Omental fat pad (tissue), 4 donors: ENCODE data around the gene SLC25A47. TPM values are rescaled to one million over a fixed set of nuclear protein-coding genes. Genes with fewer than 3 reads are reported as not detected.
A peak's percentile ranks its signal among the peaks of the same experiment; 100 is the strongest.
"Not testable (repeated sequence)": the region's sequence is repeated elsewhere in the genome, so short reads cannot be mapped to it uniquely, and the experiment has no call there.

Experiments
- ATAC-seq: fragments of 150-250 bp; one replicate; pipeline ENCODE4 v1.9.1; 2016; ENCODE audit warnings: mild to moderate bottlenecking, moderate library complexity; ENCODE audit not compliant: low FRiP score
- DNase-seq: peaks from one replicate; pipeline ENCODE4 v3.0.0-alpha.2; 2019; ENCODE audit warnings: low spot score
- total RNA-seq, 4 donors: library from RNA; depleted of rRNA; stranded (reverse); fragments of >200 nt; gene quantifications; one replicate each; pipeline ENCODE4 v1.1.0, GENCODE V29; 2016
- TF ChIP-seq, protein P1 (sequence below), 3 donors: fragments of 450-650 bp; IDR thresholded peaks; one replicate each; pipeline ENCODE4 v1.5.1; 2016 to 2017; ENCODE audit warnings: antibody characterized with exemption in 3 of 3, mild to moderate bottlenecking in 3 of 3, moderate library complexity in 2 of 3

SLC25A47 gene
- total RNA-seq, 4 donors from 2014 or later = 0.37 TPM; not detected in 3

DNA sequence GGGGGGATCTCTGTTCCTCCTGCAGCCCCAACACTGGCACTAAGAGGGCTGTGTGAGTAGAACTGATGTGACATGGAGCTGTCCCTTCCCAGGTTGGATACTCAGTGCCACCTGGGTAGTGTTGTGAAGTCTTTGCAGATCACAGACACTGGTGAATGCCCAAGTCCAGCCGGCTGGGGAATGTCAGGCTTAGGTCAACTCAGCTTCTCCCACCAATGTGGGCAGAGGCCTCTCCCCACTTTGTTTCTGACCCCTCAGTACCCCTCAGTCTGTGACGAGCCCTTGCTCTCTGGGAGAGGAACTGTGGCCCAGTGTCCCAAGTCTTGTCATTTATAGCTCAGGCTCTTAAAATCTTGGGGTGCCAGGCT lies 28.2 kb upstream of the SLC25A47 start:
- no peak for ATAC-seq
- TF ChIP-seq, protein P1, sequence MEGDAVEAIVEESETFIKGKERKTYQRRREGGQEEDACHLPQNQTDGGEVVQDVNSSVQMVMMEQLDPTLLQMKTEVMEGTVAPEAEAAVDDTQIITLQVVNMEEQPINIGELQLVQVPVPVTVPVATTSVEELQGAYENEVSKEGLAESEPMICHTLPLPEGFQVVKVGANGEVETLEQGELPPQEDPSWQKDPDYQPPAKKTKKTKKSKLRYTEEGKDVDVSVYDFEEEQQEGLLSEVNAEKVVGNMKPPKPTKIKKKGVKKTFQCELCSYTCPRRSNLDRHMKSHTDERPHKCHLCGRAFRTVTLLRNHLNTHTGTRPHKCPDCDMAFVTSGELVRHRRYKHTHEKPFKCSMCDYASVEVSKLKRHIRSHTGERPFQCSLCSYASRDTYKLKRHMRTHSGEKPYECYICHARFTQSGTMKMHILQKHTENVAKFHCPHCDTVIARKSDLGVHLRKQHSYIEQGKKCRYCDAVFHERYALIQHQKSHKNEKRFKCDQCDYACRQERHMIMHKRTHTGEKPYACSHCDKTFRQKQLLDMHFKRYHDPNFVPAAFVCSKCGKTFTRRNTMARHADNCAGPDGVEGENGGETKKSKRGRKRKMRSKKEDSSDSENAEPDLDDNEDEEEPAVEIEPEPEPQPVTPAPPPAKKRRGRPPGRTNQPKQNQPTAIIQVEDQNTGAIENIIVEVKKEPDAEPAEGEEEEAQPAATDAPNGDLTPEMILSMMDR (IDR thresholded peaks at IDR 0.05) = no peak
- no peak for DNase-seq

DNA sequence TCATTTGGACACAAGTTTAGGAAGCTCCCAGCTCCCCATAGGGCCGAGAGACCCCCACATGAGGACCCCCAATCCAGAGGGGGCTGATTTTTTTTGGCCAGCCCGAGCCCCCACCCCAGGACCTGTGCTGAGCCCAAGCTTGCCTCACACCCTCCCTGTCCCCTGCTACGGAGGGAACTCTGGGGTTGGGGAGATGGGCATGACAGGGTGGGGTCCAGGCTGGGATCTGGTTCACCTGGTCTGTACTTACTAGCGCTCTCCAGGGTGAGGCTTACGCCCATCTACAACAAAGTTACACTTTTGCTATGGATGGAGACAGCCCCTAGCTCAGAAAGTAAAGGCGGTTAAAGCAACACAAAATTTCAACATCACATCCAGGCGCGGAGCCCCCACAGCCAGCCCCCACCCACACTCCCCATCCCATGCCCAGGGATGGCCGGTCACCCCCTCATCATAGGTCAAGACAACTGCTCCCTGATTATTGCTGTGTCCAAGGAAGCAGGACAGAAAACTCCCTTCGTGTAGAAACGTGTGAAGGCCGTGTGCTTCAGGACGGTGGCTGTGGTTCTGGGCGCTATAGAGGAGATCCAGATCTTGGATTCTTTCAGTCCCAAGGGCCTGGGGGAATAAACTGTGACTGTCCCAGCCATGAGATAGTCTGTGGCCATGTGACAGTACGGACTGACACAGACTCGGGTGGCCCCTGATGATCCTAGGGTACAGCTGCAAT lies 27.6 kb upstream of the SLC25A47 start:
- TF ChIP-seq, protein P1 (IDR thresholded peaks at IDR 0.05) = no peak
- ATAC-seq = no peak
- DNase-seq = no peak

DNA sequence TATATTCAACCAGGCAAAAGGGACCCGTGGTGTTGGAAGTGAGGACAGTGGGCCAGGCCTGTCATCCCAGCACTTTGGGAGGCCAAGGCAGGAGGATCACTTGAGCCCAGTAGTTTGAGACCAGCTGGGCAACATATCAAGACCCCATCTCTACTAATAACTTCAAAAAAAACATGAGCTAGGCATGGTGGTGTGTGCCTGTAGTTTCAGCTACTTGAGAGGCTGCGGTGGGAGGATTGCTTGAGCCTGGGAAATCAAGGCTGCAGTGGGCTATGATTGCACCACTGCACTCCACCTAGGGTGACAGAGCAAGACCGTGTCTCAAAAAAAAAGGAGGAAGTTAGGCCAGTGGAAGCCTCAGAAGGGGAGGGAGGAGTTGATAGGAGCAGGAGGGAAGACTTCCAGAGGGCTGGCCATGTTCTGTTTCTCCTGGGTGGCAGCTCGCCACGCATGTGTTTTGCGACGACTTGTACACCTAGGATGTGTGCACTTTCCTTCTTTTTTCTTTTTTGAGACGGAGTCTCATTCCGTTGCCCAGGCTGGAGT lies 27.0 kb upstream of the SLC25A47 start:
- TF ChIP-seq, protein P1 (IDR thresholded peaks at IDR 0.05) = no peak
- ATAC-seq (no peak), DNase-seq (no peak)

DNA sequence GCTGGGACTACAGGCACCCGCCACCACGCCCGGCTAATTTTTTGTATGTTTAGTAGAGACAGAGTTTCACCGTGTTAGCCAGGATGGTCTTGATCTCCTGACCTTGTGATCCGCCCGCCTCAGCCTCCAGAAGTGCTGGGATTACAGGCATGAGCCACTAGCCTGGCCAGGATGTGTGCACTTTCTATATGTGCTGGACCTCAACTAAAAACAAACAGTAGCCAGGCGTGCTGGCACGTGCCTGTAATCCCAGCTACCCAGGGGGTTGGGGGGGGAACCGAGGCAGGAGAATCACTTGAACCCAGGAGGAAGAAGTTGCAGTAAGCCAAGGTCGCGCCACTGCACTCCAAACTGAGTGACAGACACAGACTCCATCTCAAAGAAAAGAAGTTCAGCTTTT lies 26.4 kb upstream of the SLC25A47 start:
- DNase-seq, ATAC-seq: not testable (repeated sequence)

DNA sequence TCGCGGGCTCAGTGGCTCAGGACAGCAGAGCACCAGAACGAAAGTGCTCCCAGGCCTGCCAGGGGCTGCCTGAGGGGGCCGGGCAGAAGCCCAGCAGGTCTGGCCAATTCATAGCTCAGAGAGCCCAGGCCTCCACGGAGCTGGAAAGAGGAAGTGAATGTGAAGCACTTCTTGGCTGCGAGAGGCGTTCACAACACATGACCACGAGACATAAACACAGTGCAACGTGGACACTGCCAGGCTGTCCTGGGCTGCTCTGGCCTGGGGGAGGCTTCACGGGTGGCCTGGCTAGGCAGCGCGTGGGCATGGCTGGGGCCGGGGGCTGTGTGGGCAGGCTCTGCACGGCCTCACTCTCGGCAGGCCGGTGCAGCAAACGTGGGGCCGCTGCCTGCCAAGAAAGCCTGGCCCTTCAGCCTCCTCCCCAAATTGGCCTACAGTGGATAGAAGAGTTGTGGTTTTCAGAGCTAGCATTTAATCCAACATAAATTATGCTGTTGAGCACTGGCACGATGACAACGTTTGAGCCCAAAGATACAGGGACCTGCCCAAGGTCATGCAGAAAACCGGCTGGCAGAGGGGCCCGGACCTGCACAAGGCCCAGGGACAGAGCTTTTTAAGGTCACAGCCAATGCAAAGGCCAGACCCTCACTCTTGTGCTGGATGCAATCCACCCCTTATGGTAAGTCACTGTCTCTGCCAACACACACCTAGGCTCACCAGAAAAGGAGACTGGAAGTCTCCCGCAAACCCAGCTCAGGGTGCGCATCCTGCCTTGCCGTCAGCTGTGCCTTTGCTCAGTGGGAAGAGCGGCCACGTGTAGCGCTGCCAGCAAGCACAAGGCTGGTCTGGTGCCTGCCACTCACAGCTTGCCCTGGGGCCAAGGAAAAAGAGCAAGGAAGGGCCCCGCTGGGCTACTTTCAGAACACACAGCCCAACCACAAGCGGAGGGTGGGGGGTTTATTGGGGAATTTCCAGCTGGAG lies 25.5 kb upstream of the SLC25A47 start:
- DNase-seq = no peak
- TF ChIP-seq, protein P1 (IDR thresholded peaks at IDR 0.05) = no peak
- ATAC-seq = peak; percentile 63

DNA sequence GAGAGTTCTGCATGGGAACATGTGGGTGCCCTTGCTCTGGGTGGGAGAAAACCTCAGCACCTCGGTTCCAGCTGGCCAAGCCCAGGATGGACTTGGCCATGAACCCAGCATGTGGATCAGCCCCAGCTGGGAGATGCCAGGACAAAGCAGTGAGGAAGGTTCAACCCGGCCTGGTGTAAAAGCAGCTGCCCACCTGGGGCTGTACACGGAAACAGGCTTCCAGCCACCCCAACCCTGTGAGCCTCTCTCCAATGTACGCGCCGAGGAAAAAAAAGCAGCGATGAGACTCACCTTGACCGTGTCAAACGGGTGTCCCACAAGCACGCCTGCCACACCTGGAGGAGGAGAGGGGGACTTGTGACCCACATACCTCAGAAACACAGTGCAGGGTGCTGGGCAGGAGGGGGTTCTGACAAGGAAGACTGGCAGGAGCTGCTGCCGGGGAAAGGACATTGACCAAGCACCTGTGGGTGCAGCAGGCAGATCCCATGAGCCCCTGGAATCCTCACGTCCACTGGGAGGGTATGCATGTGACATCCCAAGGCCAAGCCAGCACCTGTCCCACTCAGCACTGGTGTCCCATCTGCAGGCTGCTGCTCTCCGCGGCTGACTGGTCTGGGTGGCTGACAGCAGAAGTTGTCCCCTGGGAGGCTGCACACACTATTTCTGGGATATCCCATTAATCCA lies 24.4 kb upstream of the SLC25A47 start:
- ATAC-seq (no peak), DNase-seq (no peak)
- TF ChIP-seq, protein P1 (IDR thresholded peaks at IDR 0.05) = no peak

DNA sequence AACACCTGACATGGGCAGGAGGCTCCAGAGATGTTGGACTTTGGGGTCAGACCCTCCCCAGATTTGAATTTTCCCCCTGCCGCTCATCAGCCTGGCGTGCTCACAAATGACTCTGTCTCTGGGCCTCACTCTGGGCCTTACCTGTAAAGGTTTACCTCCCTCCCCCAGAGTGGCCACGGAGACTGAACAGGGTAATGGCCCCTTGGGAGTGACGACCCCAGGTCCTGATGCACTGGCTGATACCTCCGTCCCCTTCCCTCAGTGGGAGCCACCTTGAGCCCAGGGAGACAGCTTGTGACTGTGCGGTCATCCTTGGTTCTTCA lies 23.9 kb upstream of the SLC25A47 start:
- ATAC-seq = no peak
- no peak for DNase-seq
- TF ChIP-seq, protein P1 (IDR thresholded peaks at IDR 0.05) = no peak
